Measurements from ENCODE around the gene ZNF488.

Gene ZNF488

DNA sequence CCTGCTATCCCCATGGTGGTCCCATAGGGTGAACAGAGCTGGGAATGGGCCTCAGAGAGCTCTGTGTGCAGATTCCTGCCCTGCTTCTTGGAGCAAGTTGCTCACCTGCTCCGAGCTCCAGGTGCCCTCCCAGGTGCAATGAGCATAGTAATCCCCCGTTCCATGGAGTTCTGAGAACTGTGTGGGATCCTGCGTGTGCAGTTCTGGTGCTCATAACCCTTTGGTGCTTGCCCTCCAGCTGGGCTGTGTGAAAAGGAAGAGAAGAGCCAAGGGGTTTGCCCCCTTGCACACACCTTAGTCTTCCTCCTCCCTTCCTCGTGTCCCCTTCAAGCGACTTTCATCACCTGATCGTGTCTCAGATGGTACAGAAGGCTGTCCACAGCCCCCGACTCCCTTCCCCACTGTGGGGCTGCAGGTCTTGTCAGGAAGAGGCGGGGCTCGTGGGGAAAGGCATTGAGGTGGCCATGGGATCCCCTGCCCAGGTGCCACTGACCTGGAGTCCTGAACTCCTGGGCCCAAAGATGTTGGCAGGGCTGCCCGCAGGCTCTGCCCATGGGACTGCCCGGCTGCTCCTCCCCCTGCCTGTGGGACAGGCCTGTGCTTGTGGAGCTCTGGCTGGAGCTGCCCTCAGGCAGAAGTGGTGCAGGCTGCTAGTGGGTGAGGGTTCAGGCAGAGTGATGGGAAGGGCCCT lies 21.9 kb upstream of the ZNF488 start:
- DNase-seq (ENCODE audit: low spot score): peak; percentile 26
- ChIA-PET POLR2A (ENCODE audit: low non-redundant PET) (interaction anchor here (0.7 kb wide), 1 partner anchor 22 kb away, joined by 5 read pairs; no protein-coding TSS in a partner anchor), CTCF (no interaction called here)
- peak overlapping the region; percentile 96 for H3K27ac ChIP-seq
- TF ChIP-seq, protein P1, sequence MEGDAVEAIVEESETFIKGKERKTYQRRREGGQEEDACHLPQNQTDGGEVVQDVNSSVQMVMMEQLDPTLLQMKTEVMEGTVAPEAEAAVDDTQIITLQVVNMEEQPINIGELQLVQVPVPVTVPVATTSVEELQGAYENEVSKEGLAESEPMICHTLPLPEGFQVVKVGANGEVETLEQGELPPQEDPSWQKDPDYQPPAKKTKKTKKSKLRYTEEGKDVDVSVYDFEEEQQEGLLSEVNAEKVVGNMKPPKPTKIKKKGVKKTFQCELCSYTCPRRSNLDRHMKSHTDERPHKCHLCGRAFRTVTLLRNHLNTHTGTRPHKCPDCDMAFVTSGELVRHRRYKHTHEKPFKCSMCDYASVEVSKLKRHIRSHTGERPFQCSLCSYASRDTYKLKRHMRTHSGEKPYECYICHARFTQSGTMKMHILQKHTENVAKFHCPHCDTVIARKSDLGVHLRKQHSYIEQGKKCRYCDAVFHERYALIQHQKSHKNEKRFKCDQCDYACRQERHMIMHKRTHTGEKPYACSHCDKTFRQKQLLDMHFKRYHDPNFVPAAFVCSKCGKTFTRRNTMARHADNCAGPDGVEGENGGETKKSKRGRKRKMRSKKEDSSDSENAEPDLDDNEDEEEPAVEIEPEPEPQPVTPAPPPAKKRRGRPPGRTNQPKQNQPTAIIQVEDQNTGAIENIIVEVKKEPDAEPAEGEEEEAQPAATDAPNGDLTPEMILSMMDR (conservative IDR thresholded peaks at IDR 0.05; ENCODE audit: low read depth): no peak

DNA sequence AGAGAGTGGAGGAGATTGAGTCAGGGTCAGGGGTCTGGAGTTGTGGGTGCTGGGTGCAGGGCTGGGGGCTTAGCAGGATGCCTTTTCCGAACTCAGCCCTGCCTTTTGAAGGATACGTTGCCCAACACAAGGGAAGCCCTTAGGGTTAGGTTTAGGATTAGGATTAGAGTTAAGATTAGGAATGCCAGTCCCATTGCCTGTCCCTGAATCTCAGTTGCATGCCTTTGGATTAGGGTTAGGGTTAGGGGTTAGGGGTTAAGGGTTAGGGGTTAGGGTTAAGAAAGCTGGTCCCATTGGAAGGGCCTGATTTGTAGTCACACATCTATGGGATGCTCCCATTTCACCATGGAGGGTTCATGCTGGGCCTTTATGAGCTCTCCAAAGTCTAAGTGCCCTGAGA lies 20.8 kb upstream of the ZNF488 start:
- CTCF ChIA-PET: no interaction called here
- TF ChIP-seq, protein P1 (conservative IDR thresholded peaks at IDR 0.05; ENCODE audit: low read depth): no peak
- POLR2A ChIA-PET (ENCODE audit: low non-redundant PET): no interaction called here

DNA sequence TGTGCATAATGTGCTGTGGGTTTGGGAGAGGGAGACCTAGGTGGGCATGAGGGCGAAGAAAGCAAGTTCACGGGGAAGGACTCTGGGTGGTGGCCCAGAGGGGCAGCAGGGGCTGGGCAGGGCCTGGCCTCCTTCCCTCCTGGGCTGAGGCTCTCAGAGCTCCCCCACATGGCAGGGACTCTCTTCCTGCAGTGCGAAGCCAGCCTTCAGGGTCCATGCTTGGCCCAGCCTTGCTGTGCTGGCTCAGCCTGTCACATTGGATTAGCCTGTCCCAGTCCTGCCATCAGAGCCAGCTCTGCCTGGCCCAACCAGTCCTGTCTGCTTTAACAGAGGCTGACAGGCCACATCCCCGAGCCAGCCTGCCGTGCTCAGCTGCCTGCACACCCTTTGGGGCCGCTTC lies 20.4 kb upstream of the ZNF488 start:
- POLR2A ChIA-PET (ENCODE audit: low non-redundant PET): no interaction called here
- CTCF ChIA-PET: no interaction called here
- peak overlapping the region; percentile 86 for H3K27ac ChIP-seq
- DNase-seq (ENCODE audit: low spot score): no peak
- TF ChIP-seq, protein P1 (conservative IDR thresholded peaks at IDR 0.05; ENCODE audit: low read depth): no peak

More for the DNA sequence above, 20.8 kb upstream of the ZNF488 start:
- peak overlapping the region; percentile 86 for H3K27ac ChIP-seq
- DNase-seq (ENCODE audit: low spot score): no peak

DNA sequence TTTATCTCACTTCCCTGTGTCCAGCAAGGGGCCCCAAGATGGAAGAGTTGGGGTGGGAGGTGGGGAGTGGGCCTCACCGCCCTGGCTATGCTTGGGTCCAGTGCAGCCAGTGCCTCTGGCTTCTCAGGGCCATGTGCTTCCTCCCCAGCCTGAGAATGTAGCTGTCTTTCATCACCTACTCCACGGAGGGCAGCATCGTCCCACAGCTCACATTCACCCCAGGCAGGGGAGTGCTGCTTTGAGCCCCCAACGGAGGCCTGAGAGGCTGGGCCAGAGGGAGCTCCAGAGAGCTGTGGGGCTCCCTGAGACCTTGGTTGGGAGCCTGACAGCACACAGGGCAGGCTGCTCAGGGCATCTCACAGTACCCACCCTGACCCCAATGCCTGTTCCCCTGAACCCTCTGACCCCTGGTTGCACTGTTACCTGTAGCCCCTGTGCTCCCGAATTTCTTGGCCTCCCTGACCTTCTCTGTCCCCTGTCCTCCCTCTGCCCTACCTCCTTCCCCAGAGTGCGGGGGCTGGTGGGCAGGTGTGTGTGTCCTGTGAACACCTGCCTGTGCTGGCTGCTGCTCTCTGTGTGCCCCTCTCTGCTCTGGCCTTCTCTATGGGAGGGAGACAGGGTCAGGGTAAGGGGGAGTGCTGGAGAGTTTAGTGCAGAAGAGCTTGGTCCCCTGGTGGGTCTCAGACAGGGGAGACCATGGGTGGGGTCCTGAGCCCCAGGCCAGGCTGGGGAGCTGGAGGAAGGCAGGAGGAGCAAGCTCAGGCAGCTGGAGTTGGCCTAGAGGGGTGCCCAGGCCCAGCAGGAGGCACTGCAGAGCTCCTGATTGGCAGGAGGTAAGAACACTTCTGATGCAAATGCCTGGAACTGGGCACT lies 19.6 kb upstream of the ZNF488 start:
- ChIA-PET CTCF (interaction anchor here (0.7 kb wide), 1 partner anchor 8 kb away, joined by 3 read pairs; no protein-coding TSS in a partner anchor), POLR2A (ENCODE audit: low non-redundant PET) (no interaction called here)
- TF ChIP-seq, protein P1 (conservative IDR thresholded peaks at IDR 0.05; ENCODE audit: low read depth): no peak
- peak overlapping the region; percentile 86 for H3K27ac ChIP-seq
- DNase-seq (ENCODE audit: low spot score): no peak

DNA sequence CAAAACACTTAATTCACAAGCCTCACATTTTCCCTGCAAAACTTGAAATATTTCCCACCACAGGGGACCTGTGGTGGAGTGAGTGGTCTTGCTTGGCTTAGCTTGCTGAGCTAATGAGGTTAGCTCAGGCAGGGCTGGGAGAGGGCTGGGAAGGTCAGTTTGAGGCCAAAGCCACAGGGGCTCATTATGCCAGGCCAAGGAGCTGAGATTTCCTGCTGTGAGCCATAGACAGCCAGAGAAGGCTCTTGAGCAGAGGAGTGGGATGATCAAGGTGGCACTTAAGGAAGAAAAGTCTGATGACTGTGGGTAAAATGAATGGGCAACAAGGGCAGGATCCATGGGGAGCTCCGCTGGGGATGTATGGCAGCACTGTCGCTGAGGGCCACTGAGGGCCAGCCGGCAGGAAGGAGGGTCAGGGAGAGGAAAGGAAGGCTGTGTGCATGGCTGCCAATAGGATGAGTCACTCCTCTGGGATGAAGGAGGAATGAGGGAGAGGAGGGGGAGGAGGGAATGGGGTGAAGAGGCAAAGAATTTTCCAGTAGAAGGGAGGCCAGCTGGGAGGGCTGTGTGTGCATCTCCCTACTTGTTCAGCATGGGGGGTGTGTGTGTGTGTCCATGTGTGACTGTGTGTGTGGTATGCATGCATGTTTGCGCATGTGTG lies 18.7 kb upstream of the ZNF488 start:
- peak; percentile 71 for DNase-seq (ENCODE audit: low spot score)
- ChIA-PET CTCF (interaction anchor here (0.6 kb wide), 1 partner anchor 21 kb away, joined by 3 read pairs; no protein-coding TSS in a partner anchor), POLR2A (ENCODE audit: low non-redundant PET) (no interaction called here)
- H3K27ac ChIP-seq: peak overlapping the region; percentile 86
- TF ChIP-seq, protein P1 (conservative IDR thresholded peaks at IDR 0.05; ENCODE audit: low read depth): no peak
